Spleen (tissue), 11 donors: ENCODE results near the gene MEIOC. TPM values are rescaled to one million over a fixed set of nuclear protein-coding genes. Genes with fewer than 3 reads are reported as not detected.
"Not testable (repeated sequence)": the region's sequence is repeated elsewhere in the genome, so short reads cannot be mapped to it uniquely, and the experiment has no call there.

Source experiments
- DNase-seq: peaks from one replicate; pipeline ENCODE4 v3.0.0-alpha.2; 2020
- H3K27ac ChIP-seq, 8 donors: fragments of 200-600 bp; sonication (generic) in 7 of 8; 1 replicate in 4 of 8; 2 replicates in 4 of 8; pipeline versions ENCODE4 v1.5.0 to v1.8.0; 2016 to 2021; ENCODE audit warnings: inconsistent platforms in 4 of 8, mild to moderate bottlenecking in 4 of 8, moderate library complexity in 1 of 8
- H3K27me3 ChIP-seq, 7 donors: fragments of 200-600 bp; sonication (generic) in 6 of 7; replicated peaks in 1 of 7; 1 replicate in 4 of 7; 2 replicates in 3 of 7; pipeline versions ENCODE4 v1.5.0 to v1.8.0; 2016 to 2021; ENCODE audit warnings: inconsistent platforms in 3 of 7, mild to moderate bottlenecking in 1 of 7
- H3K36me3 ChIP-seq, 6 donors: fragments of 200-600 bp; sonication (generic) in 5 of 6; 1 replicate in 4 of 6; 2 replicates in 2 of 6; pipeline versions ENCODE4 v1.5.0 to v1.8.0; 2016 to 2021; ENCODE audit warnings: inconsistent platforms in 2 of 6
- H3K4me1 ChIP-seq, 6 donors: fragments of 200-600 bp; sonication (generic) in 5 of 6; 1 replicate in 3 of 6; 2 replicates in 3 of 6; pipeline versions ENCODE4 v1.5.0 to v1.8.0; 2016 to 2021; ENCODE audit warnings: inconsistent platforms in 3 of 6
- H3K4me3 ChIP-seq, 8 donors: fragments of 200-600 bp; sonication (generic) in 7 of 8; 1 replicate in 4 of 8; 2 replicates in 4 of 8; pipeline versions ENCODE4 v1.5.0 to v1.8.0; 2016 to 2021; ENCODE audit warnings: inconsistent platforms in 4 of 8, mild to moderate bottlenecking in 4 of 8, moderate library complexity in 2 of 8
- H3K9me3 ChIP-seq, 8 donors: fragments of 200-600 bp; sonication (generic) in 7 of 8; 1 replicate in 4 of 8; 2 replicates in 4 of 8; pipeline versions ENCODE4 v1.5.0 to v1.8.0; 2016 to 2021; ENCODE audit warnings: inconsistent platforms in 4 of 8
- POLR2A ChIP-seq, 3 donors: fragments of 450-650 bp; IDR thresholded peaks; one replicate each; pipeline ENCODE4 v1.5.1; 2017; ENCODE audit warnings: antibody characterized with exemption in 3 of 3, mild to moderate bottlenecking in 1 of 3
- POLR2AphosphoS5 ChIP-seq, 3 donors: sonication (generic); formaldehyde crosslinking; IDR thresholded peaks; one replicate each; pipeline ENCODE4 v1.5.1; 2017; ENCODE audit warnings: antibody characterized with exemption in 3 of 3
- WGBS, 5 donors: extraction: QIAGEN DNeasy Blood & Tissue Kit in 3 of 5; methylation state at CpG; one replicate each; pipeline versions ENCODE4 v1.1.5 to v1.1.7; 2013 to 2018; 5-methylcytosine and 5-hydroxymethylcytosine counted together
- intact Hi-C: fragments of 100-400 bp; cut with DNase I; formaldehyde crosslinking; loops from one replicate; pipeline ENCODE4 v1.15.0; 2023; ENCODE audit warnings: low total_unique reads
- polyA plus RNA-seq, 3 donors: library from polyadenylated mRNA; stranded (reverse); fragments of 200-250 nt; gene quantifications; one replicate each; pipeline ENCODE4 v1.2.1, GENCODE V29; 2013
- total RNA-seq, 7 donors: library from RNA; depleted of rRNA in 3 of 7; stranded (reverse); fragments of >200 nt in 3 of 7; fragmentation: NEBNext Ultra II Directional in 4 of 7; extraction: Animal tissue kit (Norgen Biotek cat#: 25700) in 4 of 7; gene quantifications; one replicate each; pipeline versions ENCODE4 v1.1.0 to v1.2.1, GENCODE V29; 2016 to 2021
- TF ChIP-seq, protein P1 (sequence below), 11 experiments: fragments of 200-600 bp in 7 of 11; fragments of 450-650 bp in 4 of 11; sonication (generic) in 4 of 11; IDR thresholded peaks in 8 of 11; conservative IDR thresholded peaks in 3 of 11; 1 replicate in 7 of 11; 2 replicates in 4 of 11; pipeline versions ENCODE4 v1.4.0 to v1.8.0; 2016 to 2021; ENCODE audit warnings: antibody characterized with exemption in 11 of 11, inconsistent platforms in 4 of 11, mild to moderate bottlenecking in 1 of 11
- donor health status: healthy with polysubstance abuse.
- donor health status: DM: no; HTN: no; CAD: no; lungs with moderate emphysema.
- donor health status: DM: no; HTN: no; CAD: no.
- donor health status: Bipolar disorder and iron deficiency.
- donor health status: healthy.
- donor health status: DM: no; HTN: no; CAD: no.
- donor health status: DM: yes; HTN: yes; CAD: no.

MEIOC gene
- total and polyA plus RNA-seq, 10 donors = 0.04 to 0.17 (median 0.06) TPM; not detected in 7

DNA sequence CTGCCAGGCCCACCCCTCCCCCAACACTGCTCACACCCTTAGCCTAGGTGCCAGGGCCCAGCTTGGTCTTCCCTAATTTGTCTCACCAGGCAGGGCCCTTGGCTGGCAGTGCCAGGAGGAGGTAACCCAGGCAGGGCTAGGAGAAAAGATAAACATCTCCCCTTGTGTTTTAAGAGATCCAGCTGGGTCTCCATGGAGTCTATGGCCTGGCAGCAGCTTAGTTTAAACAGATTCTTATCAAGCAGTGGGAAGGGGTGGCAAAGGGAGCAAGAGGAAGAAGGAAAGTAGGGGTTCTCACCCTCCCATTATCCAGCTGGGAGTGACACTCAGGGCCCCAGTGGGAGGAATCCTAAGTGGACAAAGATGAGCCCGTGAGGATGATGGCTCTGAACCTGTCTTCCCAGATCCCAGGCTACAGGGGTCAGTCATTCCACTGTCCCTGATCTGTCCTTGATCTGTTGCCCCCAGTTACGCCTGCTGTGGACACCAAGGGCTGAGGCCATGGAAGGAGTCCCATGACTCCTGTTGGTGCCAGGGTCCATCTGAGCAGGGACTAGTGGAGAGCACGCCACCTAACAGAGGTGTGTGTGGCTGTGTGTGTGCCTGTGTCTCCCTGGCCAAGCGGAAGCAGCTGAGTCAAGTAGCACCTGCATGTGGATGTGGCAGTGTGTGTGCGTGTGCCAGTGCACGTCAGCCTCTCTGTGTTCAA is 47.4 kb upstream of the MEIOC start:
- WGBS, 5 donors = 82 to 93% (median 87%) methylated on average over 5 to 6 of the region's 6 CpGs
- Histone ChIP-seq H3K4me3 (no peak overlapping the region), H3K27ac (no peak overlapping the region), H3K36me3 (no peaks in the 10 kb centered on the region), H3K9me3 (no peaks in the 10 kb centered on the region), H3K27me3 (peaks cover 0 to 35% (median 0%) of the 10 kb centered on the region in 7 donors), H3K4me1 (peaks cover 0 to under 1% (median 0%) of the 10 kb centered on the region in 6 donors)
- DNase-seq = no peak
- TF ChIP-seq, protein P1, sequence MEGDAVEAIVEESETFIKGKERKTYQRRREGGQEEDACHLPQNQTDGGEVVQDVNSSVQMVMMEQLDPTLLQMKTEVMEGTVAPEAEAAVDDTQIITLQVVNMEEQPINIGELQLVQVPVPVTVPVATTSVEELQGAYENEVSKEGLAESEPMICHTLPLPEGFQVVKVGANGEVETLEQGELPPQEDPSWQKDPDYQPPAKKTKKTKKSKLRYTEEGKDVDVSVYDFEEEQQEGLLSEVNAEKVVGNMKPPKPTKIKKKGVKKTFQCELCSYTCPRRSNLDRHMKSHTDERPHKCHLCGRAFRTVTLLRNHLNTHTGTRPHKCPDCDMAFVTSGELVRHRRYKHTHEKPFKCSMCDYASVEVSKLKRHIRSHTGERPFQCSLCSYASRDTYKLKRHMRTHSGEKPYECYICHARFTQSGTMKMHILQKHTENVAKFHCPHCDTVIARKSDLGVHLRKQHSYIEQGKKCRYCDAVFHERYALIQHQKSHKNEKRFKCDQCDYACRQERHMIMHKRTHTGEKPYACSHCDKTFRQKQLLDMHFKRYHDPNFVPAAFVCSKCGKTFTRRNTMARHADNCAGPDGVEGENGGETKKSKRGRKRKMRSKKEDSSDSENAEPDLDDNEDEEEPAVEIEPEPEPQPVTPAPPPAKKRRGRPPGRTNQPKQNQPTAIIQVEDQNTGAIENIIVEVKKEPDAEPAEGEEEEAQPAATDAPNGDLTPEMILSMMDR (IDR thresholded peaks at IDR 0.05 in 8 of 11, conservative IDR thresholded peaks at IDR 0.05 in 3 of 11) = no peak
- TF ChIP-seq POLR2AphosphoS5 (IDR thresholded peaks at IDR 0.05) (no peak), POLR2A (IDR thresholded peaks at IDR 0.05) (no peak)
- intact Hi-C loops = no loop called here

DNA sequence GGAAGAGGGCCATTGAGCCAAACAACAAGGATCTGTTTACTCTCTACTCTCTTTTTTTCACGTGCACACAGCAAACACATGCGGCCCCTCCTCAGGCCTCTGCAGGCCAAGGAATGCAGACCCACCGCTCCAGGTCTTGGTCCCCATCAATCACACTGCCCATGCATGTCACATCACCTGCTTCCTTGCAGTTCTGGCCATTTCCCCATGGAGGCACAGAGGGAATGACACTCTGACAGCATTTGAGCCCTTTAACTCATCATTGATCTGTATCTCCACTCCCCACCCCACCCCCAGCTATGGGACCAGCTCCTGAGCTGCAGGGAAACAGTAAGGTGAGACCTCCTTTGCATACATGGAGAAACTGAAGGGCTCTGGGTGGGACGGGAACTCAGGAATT is 45.9 kb upstream of the MEIOC start:
- intact Hi-C loops = no loop called here
- no peak for DNase-seq
- Histone ChIP-seq H3K4me1 (peaks cover 0 to 5% (median 0%) of the 10 kb centered on the region in 6 donors), H3K4me3 (no peak overlapping the region), H3K27ac (no peak overlapping the region), H3K27me3 (peaks cover 0 to 39% (median 0%) of the 10 kb centered on the region in 7 donors), H3K9me3 (no peaks in the 10 kb centered on the region), H3K36me3 (no peaks in the 10 kb centered on the region)
- WGBS, 5 donors = 55 to 78% (median 65%) methylated on average over 4 of the region's 4 CpGs
- TF ChIP-seq POLR2A (IDR thresholded peaks at IDR 0.05) (no peak), POLR2AphosphoS5 (IDR thresholded peaks at IDR 0.05) (no peak)
- TF ChIP-seq, protein P1 (IDR thresholded peaks at IDR 0.05 in 8 of 11, conservative IDR thresholded peaks at IDR 0.05 in 3 of 11) = no peak

GRCh38 chr17:44610871-44611270 is 45.4 kb upstream of the MEIOC start:
- Histone ChIP-seq H3K27ac (no peak overlapping the region), H3K36me3 (no peaks in the 10 kb centered on the region), H3K4me1 (peaks cover 0 to 5% (median 0%) of the 10 kb centered on the region in 6 donors), H3K27me3 (peaks cover 0 to 37% (median 0%) of the 10 kb centered on the region in 7 donors), H3K4me3 (no peak overlapping the region), H3K9me3 (no peaks in the 10 kb centered on the region)
- TF ChIP-seq POLR2AphosphoS5 (IDR thresholded peaks at IDR 0.05) (no peak), POLR2A (IDR thresholded peaks at IDR 0.05) (no peak)
- TF ChIP-seq, protein P1 (IDR thresholded peaks at IDR 0.05 in 8 of 11, conservative IDR thresholded peaks at IDR 0.05 in 3 of 11) = no peak
- intact Hi-C loops = no loop called here
- DNase-seq = no peak
- WGBS, 5 donors = 5 to 31% (median 10%) methylated on average over 2 of the region's 2 CpGs

- no peaks in the 10 kb centered on the region for H3K36me3 ChIP-seq
- peak; percentile 6 for DNase-seq
- peaks cover 0 to 5% (median 0%) of the 10 kb centered on the region in 6 donors for H3K4me1 ChIP-seq
- TF ChIP-seq POLR2A (IDR thresholded peaks at IDR 0.05) (no peak), POLR2AphosphoS5 (IDR thresholded peaks at IDR 0.05) (no peak)
- TF ChIP-seq, protein P1 (IDR thresholded peaks at IDR 0.05 in 8 of 11, conservative IDR thresholded peaks at IDR 0.05 in 3 of 11) = no peak
- no peak overlapping the region for H3K4me3 ChIP-seq
- peaks cover 0 to 47% (median 3%) of the 10 kb centered on the region in 7 donors for H3K27me3 ChIP-seq
- H3K27ac ChIP-seq = no peak overlapping the region
- 73 to 85% (median 79%) methylated on average over 5 of the region's 5 CpGs for WGBS, 5 donors
- H3K9me3 ChIP-seq = no peaks in the 10 kb centered on the region
- intact Hi-C loops = no loop called here
These were observed 41.4 kb upstream of the MEIOC start for GRCh38 chr17:44614862-44615261.

DNA sequence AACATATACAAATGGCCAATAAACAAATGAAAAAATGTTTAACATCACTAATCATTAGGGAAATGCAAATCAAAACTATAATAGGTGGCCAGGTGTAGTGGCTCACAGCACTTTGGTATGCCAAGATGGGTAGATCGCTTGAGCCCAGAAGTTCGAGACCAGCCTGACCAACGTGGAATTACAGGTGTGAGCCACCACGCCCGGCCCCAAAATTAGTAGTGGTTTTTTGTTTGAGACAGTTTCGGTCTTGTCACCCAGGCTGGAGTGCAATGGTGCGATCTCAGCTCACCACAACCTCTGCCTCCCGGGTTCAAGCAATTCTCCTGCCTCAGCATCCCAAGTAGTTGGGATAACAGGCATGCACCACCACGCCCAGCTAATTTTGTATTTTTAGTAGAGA is 37.6 kb upstream of the MEIOC start:
- H3K9me3 ChIP-seq, H3K4me3 ChIP-seq, H3K27ac ChIP-seq, DNase-seq, intact Hi-C loops, H3K36me3 ChIP-seq, H3K4me1 ChIP-seq: not testable (repeated sequence)
- peaks cover 0 to 57% (median 0%) of the 10 kb centered on the region in 7 donors for H3K27me3 ChIP-seq
- 66 to 86% (median 72%) methylated on average over 9 of the region's 9 CpGs for WGBS, 5 donors
